Upper lobe of left lung (tissue), 4 donors: ENCODE data around the gene NUDT13.

Experiments used
- EP300 ChIP-seq, 4 donors: sonication (generic); formaldehyde crosslinking; IDR thresholded peaks; one replicate each; pipeline ENCODE4 v1.5.1; 2017; ENCODE audit warnings: antibody characterized with exemption in 4 of 4, control low read depth in 2 of 4
- POLR2A ChIP-seq, 4 donors: fragments of 450-650 bp; IDR thresholded peaks; one replicate each; pipeline ENCODE4 v1.5.1; 2016 to 2017; ENCODE audit warnings: antibody characterized with exemption in 4 of 4, mild to moderate bottlenecking in 2 of 4
- POLR2AphosphoS5 ChIP-seq, 2 donors: sonication (generic); formaldehyde crosslinking; IDR thresholded peaks; one replicate each; pipeline ENCODE4 v1.5.1; 2017; ENCODE audit warnings: antibody characterized with exemption in 2 of 2
- TF ChIP-seq, protein P1 (sequence below), 6 experiments: fragments of 450-650 bp in 4 of 6; fragments of 200-600 bp in 2 of 6; sonication (generic) in 2 of 6; IDR thresholded peaks; one replicate each; pipeline ENCODE4 v1.5.1; 2016 to 2019; ENCODE audit warnings: antibody characterized with exemption in 6 of 6

DNA sequence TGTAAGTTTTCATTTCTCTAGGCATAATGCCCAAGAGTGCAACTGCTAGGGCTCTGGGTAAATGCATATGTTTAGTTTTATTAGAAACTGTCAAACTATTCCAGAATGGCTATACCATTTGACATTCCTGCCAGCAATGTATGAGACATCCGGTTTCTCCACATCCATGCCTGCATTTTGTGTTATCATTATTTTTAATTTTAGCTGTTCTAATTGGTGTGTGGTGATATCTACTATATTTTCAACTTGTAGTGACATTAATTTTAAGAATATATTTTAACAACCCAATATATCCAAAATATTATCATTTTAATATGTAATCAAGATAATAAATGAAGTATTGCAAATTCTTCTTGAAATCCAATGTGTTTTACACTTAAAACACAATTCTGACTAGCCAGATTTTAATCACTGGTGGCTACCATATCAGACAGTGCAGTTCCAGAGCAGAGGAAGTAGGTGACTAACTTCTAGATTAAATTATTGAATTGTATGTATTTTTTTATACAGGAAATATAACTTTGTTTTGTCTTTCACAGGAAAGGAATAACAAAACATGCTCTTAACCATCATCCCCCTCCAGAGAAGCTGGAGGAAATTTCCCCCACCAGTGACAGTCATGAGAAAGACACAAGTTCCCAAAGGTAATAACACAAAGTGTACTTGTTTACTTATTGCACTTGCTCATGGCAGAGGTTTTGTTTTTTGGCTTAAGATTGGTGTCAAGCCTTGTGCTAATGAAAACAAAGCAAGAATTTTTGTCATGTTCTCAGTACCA is 64.1 kb downstream of the NUDT13 start:
- TF ChIP-seq, protein P1, sequence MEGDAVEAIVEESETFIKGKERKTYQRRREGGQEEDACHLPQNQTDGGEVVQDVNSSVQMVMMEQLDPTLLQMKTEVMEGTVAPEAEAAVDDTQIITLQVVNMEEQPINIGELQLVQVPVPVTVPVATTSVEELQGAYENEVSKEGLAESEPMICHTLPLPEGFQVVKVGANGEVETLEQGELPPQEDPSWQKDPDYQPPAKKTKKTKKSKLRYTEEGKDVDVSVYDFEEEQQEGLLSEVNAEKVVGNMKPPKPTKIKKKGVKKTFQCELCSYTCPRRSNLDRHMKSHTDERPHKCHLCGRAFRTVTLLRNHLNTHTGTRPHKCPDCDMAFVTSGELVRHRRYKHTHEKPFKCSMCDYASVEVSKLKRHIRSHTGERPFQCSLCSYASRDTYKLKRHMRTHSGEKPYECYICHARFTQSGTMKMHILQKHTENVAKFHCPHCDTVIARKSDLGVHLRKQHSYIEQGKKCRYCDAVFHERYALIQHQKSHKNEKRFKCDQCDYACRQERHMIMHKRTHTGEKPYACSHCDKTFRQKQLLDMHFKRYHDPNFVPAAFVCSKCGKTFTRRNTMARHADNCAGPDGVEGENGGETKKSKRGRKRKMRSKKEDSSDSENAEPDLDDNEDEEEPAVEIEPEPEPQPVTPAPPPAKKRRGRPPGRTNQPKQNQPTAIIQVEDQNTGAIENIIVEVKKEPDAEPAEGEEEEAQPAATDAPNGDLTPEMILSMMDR (IDR thresholded peaks at IDR 0.05), result no peak
- TF ChIP-seq POLR2A (IDR thresholded peaks at IDR 0.05) (no peak), POLR2AphosphoS5 (IDR thresholded peaks at IDR 0.05) (no peak), EP300 (IDR thresholded peaks at IDR 0.05) (no peak)
